Upper lobe of left lung (tissue), 4 donors: ENCODE measurements around the gene MYOM1.

Experiments used
- CTCF ChIP-seq, 6 experiments: fragments of 450-650 bp in 4 of 6; fragments of 200-600 bp in 2 of 6; sonication (generic) in 2 of 6; IDR thresholded peaks; one replicate each; pipeline ENCODE4 v1.5.1; 2016 to 2019; ENCODE audit warnings: antibody characterized with exemption in 6 of 6
- POLR2A ChIP-seq, 4 donors: fragments of 450-650 bp; IDR thresholded peaks; one replicate each; pipeline ENCODE4 v1.5.1; 2016 to 2017; ENCODE audit warnings: antibody characterized with exemption in 4 of 4, mild to moderate bottlenecking in 2 of 4

GRCh38 chr18:3104190-3105054 lies 115.3 kb downstream of the MYOM1 start:
- TF ChIP-seq CTCF (IDR thresholded peaks at IDR 0.05) (no peak), POLR2A (IDR thresholded peaks at IDR 0.05) (no peak)
